Ovary (tissue), 9 donors: ENCODE results near the gene SLC39A5. TPM values are rescaled to one million over a fixed set of nuclear protein-coding genes. Genes with fewer than 3 reads are reported as not detected.

ENCODE experiments used
- DNase-seq, 5 donors: peaks; one replicate each; pipeline ENCODE4 v3.0.0-alpha.2; 2019 to 2020
- H3K27ac ChIP-seq, 2 donors: fragments of 200-600 bp; one replicate each; pipeline versions ENCODE4 v1.5.1 to v1.8.0; 2019 to 2022
- H3K27me3 ChIP-seq: fragments of 200-600 bp; one replicate; pipeline ENCODE4 v1.8.0; 2022
- H3K36me3 ChIP-seq: fragments of 200-600 bp; sonication (generic); one replicate; pipeline ENCODE4 v1.5.1; 2019
- H3K4me1 ChIP-seq: one replicate; pipeline ENCODE4 v1.8.1; 2013; ENCODE audit warnings: mild to moderate bottlenecking, moderate library complexity; ENCODE audit not compliant: insufficient read depth
- H3K4me3 ChIP-seq: fragments of 200-600 bp; sonication (generic); one replicate; pipeline ENCODE4 v1.5.1; 2017
- H3K9me3 ChIP-seq, 2 donors: fragments of 200-600 bp in 1 of 2; sonication (generic) in 1 of 2; one replicate each; pipeline versions ENCODE4 v1.5.1 to v1.8.1; 2013 to 2019; ENCODE audit warnings: mild to moderate bottlenecking in 1 of 2, moderate library complexity in 1 of 2
- CTCF ChIP-seq, 3 donors: fragments of 450-650 bp in 2 of 3; fragments of 200-600 bp in 1 of 3; IDR thresholded peaks; one replicate each; pipeline versions ENCODE4 v1.5.1 to v1.8.0; 2016 to 2022; ENCODE audit warnings: antibody characterized with exemption in 3 of 3, mild to moderate bottlenecking in 1 of 3
- EP300 ChIP-seq: sonication (generic); formaldehyde crosslinking; IDR thresholded peaks from one replicate; pipeline ENCODE4 v1.6.1; 2017; ENCODE audit warnings: antibody characterized with exemption
- POLR2A ChIP-seq: fragments of 450-650 bp; IDR thresholded peaks from one replicate; pipeline ENCODE4 v1.6.1; 2017; ENCODE audit warnings: antibody characterized with exemption, mild to moderate bottlenecking, moderate library complexity
- WGBS, 3 donors: extraction: QIAGEN DNeasy Blood & Tissue Kit in 1 of 3; methylation state at CpG; one replicate each; pipeline versions ENCODE4 v1.1.5 to v1.1.7; 2013 to 2017; 5-methylcytosine and 5-hydroxymethylcytosine counted together
- intact Hi-C, 4 donors: fragments of 100-400 bp; cut with DNase I; formaldehyde crosslinking; loops; one replicate each; pipeline versions ENCODE4 v1.11.0 to v1.15.1; 2022 to 2023
- polyA plus RNA-seq, 2 donors: library from polyadenylated mRNA; stranded (reverse); fragments of 200-250 nt in 1 of 2; fragments of 350-450 nt in 1 of 2; fragmentation: Illumina TruSeq in 1 of 2; extraction: RNeasy Lipid Tissue Mini Kit (QIAGEN cat#74804) in 1 of 2; gene quantifications; one replicate each; pipeline ENCODE4 v1.2.3, GENCODE V29; 2013 to 2014
- total RNA-seq, 7 donors: library from RNA; depleted of rRNA in 2 of 7; stranded (reverse); fragments of >200 nt in 2 of 7; fragmentation: NEBNext Ultra II Directional in 3 of 7; extraction: Animal tissue kit (Norgen Biotek cat#: 25700) in 3 of 7; gene quantifications; one replicate each; pipeline versions ENCODE4 v1.1.0 to v1.2.4, GENCODE V29; 2016 to 2023
- donor health status: DM: no; HTN: no; CAD: no; lungs with moderate emphysema.
- donor health status: DM: no; HTN: no; CAD: no.
- donor health status: Bipolar disorder and iron deficiency.
- donor health status: DM: yes; HTN: yes; CAD: no.
- donor health status: DM: no; HTN: no; CAD: no.
- donor health status: DM: yes; HTN: yes; CAD: no.

The SLC39A5 gene
- total and polyA plus RNA-seq, 9 donors: 0.25 to 0.85 (median 0.67) TPM; not detected in 1

- 0 to 1% (median 0%) methylated on average over 58 to 78 of the region's 78 CpGs for WGBS, 3 donors
These were observed 28.4 kb downstream of the SLC39A5 start, which contains the start of gene ANKRD52 for GRCh38 chr12:56258068-56258819. Gene ANKRD52, minus strand, starts transcription at chr12:56258384. Its CDS starts 115 bp downstream, at chr12:56258269.

GRCh38 chr12:56258820-56259183, 29.0 kb downstream of the SLC39A5 start:
- H3K36me3 ChIP-seq: no peaks in the 10 kb centered on the region
- no peak for DNase-seq
- TF ChIP-seq POLR2A (no peak), CTCF (IDR thresholded peaks at IDR 0.05) (no peak), EP300 (no peak)
- H3K27ac ChIP-seq: peak overlapping the region; percentile 41 to 87
- H3K9me3 ChIP-seq: no peaks in the 10 kb centered on the region
- no peaks in the 10 kb centered on the region for H3K27me3 ChIP-seq
- intact Hi-C loops: no loop called here
- WGBS, 3 donors: 2 to 6% (median 5%) methylated on average over 9 of the region's 9 CpGs
- peaks cover 4% of the 10 kb centered on the region for H3K4me1 ChIP-seq
- peak overlapping the region; percentile 88 for H3K4me3 ChIP-seq

More at GRCh38 chr12:56258068-56258819, 28.4 kb downstream of the SLC39A5 start, which contains the start of gene ANKRD52:
- H3K9me3 ChIP-seq: no peaks in the 10 kb centered on the region
- H3K4me1 ChIP-seq: peaks cover 4% of the 10 kb centered on the region
- H3K36me3 ChIP-seq: no peaks in the 10 kb centered on the region
- no peaks in the 10 kb centered on the region for H3K27me3 ChIP-seq
- DNase-seq: peak; percentile 72 to 87 (median 75)
- peak within 1 kb of the TSS; percentile 87 to 90 for H3K27ac ChIP-seq
- intact Hi-C loops: no loop called here
- TF ChIP-seq CTCF (IDR thresholded peaks at IDR 0.05) (peak in 2 of 3 donors; percentile 89 to 95), EP300 (no peak), POLR2A (peak; percentile 2)
- H3K4me3 ChIP-seq: peak within 1 kb of the TSS; percentile 88

- no peak overlapping the region for H3K4me3 ChIP-seq
- intact Hi-C loops: no loop called here
These were observed 30.5 kb downstream of the SLC39A5 start for GRCh38 chr12:56260380-56260779.

DNA sequence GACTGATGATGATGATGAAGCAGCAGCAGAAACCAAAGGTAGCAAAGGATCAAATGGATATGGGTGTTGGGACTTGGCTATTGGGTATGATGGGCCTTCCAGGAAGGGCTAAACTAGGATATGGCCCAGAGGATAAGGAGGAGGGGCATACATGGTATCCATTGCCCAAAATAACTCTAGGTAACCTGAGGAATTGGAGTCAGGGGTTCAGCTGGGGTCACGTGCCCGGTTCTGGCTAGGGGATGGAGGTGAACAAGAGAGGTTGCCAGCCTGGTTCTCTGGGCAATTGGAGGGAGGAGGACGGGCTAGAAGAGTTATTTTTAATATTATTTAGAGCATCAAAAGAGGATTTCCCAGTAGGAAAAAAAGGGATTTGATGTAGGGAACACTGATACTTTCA, 31.1 kb downstream of the SLC39A5 start:
- DNase-seq: no peak
- 77 to 84% (median 80%) methylated on average over 3 of the region's 3 CpGs for WGBS, 3 donors
- Histone ChIP-seq H3K27me3 (no peaks in the 10 kb centered on the region), H3K4me1 (peaks cover 4% of the 10 kb centered on the region), H3K4me3 (no peak overlapping the region), H3K36me3 (no peaks in the 10 kb centered on the region), H3K27ac (no peak overlapping the region), H3K9me3 (no peaks in the 10 kb centered on the region)
- TF ChIP-seq POLR2A: no peak
- no peak for TF ChIP-seq CTCF (IDR thresholded peaks at IDR 0.05)
- no peak for TF ChIP-seq EP300
- intact Hi-C loops: no loop called here

More at GRCh38 chr12:56260380-56260779, 30.5 kb downstream of the SLC39A5 start:
- DNase-seq: no peak
- WGBS, 3 donors: 84 to 89% (median 87%) methylated on average over 8 of the region's 8 CpGs
- Histone ChIP-seq H3K27ac (no peak overlapping the region), H3K27me3 (no peaks in the 10 kb centered on the region), H3K4me1 (peaks cover 4% of the 10 kb centered on the region), H3K9me3 (no peaks in the 10 kb centered on the region), H3K36me3 (no peaks in the 10 kb centered on the region)
- TF ChIP-seq EP300 (no peak), CTCF (IDR thresholded peaks at IDR 0.05) (no peak), POLR2A (no peak)
